GM18870 (cell line): ENCODE measurements around the gene JCAD.
"Not testable (repeated sequence)": the region's sequence is repeated elsewhere in the genome, so short reads cannot be mapped to it uniquely, and the experiment has no call there.

Experiments
- ATAC-seq: cut with Tn5 transposase; IDR thresholded peaks from one replicate; pipeline ENCODE4 v1.9.1; 2021; ENCODE audit warnings: moderate library complexity; ENCODE audit not compliant: unreplicated experiment

Gene JCAD, protein sequence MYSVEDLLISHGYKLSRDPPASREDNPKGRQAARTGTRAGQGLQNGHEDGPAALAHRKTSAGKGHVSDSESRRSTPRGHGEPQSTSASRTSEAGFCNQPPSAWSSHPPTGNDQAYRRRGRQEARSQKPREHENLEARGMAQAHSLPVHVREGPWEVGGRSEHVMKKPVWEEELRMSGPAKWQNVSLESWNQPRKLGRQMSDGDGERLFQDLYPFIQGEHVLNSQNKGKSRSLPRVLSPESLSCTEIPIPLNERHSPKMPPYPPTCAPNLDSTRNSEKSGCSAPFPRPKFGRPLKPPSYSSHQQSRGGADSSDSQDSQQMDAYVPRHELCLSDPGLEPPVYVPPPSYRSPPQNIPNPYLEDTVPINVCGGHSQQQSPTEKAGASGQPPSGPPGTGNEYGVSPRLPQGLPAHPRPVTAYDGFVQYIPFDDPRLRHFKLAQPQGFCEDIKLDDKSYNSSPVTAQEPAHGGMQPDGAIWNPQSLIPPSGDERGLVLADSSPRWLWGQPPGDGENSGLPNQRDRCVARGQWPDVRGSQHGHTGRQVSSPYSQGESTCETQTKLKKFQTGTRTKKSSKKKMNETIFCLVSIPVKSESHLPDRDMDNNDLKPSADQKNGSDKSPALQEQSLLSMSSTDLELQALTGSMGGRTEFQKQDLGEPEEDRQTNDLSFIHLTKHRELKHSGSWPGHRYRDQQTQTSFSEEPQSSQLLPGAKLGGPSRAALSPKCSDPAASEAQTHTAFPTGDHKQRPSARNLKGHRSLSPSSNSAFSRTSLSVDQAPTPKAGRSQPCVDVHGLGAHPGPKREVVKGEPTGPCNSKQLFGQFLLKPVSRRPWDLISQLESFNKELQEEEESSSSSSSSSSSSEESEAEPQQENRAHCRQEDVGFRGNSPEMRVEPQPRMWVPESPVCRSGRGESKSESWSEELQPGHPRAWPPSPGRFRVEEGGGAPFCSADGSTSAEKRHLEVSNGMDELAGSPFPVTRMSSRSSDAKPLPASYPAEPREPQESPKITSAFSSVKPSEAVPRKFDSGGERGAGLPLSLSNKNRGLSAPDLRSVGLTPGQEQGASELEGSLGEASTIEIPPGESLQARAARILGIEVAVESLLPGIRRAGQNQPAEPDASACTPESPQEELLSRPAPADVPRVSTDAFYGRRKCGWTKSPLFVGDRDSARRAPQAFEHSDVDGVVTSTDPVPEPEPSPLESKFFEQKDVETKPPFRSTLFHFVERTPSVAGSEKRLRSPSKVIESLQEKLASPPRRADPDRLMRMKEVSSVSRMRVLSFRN (N-terminal part only)

GRCh38 chr10:30059209-30060107, at the start of gene JCAD:
TSS of gene JCAD (minus strand) at chr10:30059586. CDS start at chr10:30047812, 11,774 bp downstream.
- ATAC-seq: no peak

DNA sequence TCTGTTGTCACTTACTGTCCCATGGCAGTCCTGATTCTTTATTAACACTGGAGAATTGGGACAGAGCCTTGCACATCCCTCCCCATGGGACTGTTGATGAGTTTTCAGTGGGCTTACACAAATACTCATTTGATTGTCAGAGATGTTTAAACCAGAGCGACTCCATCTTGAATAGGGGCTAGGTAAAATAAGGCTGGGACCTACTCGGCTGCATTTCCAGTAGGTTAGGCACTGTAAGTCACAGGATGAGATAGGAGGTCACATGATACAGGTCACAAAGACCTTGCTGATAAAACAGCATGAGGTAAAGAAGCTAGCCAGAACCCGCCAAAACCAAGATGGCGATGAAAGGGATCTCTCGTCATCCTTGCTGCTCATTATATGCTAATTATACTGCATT, 47.6 kb upstream of the JCAD start:
- no peak for ATAC-seq

- no peak for ATAC-seq
These were observed 44.4 kb upstream of the JCAD start for GRCh38 chr10:30103595-30104320.

DNA sequence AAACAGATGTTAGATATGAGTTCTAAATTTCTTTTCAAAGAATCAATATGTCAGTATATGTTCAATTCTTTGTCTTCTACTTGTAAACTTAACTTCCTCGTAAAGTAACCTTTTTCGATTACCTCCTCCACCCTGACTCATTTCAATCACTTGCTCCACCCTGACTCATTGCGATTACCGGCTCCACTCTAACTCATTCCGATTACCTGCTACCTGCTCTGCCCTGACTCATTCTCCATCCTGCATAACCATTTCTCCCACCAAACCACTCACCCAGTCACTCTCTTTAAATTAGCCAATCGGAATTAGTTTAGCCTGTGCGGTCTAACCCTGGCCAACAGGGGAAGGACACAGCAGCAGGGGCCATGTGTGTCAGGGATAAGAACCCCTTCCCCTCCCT, 40.3 kb upstream of the JCAD start:
- ATAC-seq: not testable (repeated sequence)

DNA sequence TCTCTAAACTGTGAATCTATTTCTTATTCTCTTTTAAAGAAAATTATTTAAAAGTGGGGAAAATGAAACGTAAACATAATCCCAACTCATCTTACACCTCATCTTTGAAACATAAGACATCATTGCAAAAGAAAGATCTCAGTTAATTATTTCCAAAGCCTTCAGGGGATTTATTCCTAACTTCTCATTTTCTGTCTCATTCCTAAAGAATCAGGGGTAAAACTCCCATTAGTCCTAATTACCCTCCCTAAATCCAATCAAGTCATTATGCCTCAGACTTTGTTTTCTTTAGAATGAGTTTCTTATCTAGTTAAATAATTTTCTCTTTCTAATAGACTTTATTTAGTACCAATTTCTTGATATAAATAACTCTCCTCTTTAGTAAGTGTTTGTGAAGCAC, 39.7 kb upstream of the JCAD start:
- no peak for ATAC-seq

DNA sequence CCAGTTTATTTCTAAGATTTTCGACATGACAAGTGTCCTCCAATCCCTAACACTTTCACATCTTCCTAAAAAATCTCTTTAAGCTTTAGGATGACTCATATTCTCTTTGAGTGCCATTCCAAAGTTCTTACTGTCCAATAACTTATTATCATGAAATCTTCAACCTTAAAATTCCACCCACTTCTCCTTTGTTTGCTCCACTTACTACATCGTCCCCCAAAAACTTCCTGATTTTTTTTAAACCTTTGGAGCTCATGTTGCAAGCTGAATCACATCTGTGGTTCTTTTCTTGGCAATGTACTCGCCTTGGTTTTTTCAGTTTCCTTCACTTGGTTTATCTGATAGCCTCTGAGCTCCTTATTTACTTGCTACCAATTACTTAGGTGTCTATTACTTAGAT, 39.2 kb upstream of the JCAD start:
- no peak for ATAC-seq

DNA sequence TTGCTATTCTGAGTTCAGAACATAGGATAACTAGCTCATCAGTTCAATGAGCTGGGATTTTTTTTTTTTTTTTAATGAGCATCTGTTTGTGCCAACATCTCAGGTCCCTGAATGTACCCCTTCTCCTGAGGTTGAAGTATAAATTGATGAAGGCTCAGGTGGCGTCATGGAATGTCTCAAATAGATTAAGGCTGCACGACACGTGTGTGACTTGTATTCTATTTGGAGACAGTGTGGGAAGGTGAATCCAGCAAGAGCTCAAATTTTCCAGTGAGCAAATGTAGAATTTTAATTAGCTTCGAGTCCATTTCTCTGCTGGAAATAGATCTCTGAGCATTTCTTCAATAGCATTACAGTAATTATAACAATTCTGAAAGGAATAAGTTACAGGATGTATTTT, 37.2 kb upstream of the JCAD start:
- ATAC-seq: no peak

GRCh38 chr10:30095631-30096422, 36.4 kb upstream of the JCAD start:
- no peak for ATAC-seq

- no peak for ATAC-seq
These were observed 35.2 kb upstream of the JCAD start for GRCh38 chr10:30094601-30095000.

DNA sequence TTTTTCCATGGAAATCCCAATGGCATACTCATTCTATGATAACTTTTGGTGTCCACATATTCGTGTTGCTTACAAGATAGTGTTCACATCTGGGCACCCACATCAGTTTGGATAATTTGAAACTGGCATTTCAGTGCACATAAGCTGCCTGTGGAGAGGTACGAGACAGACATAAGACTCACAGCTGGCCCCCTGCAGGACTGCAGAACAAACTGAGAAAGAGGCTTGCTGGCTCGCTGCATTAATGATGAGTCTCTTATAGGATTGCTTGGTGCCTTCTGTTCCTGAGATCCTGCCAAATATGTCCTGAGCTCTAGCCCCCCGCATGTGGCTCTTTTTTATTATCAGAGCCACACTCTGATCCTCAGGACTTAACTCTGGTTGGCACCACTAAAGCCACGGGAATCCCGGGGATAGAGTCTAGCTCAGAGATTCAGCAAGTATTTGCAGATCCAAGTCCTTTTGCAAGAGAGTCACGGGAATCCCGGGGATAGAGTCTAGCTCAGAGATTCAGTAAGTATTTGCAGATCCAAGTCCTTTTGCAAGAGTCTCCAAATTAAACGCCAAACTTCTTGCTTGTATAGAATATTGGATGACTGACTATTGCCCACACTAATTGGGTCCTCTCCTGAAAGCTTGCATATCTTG, 34.0 kb upstream of the JCAD start:
- no peak for ATAC-seq

DNA sequence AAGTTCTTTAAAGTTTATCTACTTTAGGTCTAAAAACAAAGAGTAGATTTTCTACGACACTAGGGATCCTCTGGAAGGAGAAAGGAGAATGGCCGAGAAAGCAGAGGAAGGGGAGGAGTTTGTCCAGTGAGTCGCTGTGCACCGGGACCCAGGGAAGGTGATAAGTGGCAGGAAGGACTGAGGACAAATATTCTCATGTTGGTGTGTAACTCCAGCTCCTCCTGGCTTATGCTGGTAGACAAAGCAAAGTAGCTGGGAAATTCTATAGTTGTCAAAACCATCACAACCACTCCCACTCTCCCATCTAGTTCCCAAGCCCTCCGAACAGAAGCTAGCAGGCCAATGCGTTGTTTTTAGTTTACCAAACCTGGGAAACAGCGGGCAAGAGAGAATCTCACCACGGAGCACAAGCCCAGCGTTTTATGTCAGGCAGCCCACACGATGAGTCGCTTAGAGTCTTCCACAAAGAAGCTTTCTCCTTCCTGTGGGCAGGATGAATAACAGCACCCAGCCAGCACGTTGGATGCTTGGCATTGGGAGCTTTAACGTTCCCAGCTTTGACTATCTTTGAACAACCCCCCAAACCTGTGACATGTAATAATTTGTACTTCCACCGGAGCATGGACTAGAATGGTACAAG, 32.9 kb upstream of the JCAD start:
- no peak for ATAC-seq

- no peak for ATAC-seq
These were observed 31.8 kb upstream of the JCAD start for GRCh38 chr10:30091136-30091535.

DNA sequence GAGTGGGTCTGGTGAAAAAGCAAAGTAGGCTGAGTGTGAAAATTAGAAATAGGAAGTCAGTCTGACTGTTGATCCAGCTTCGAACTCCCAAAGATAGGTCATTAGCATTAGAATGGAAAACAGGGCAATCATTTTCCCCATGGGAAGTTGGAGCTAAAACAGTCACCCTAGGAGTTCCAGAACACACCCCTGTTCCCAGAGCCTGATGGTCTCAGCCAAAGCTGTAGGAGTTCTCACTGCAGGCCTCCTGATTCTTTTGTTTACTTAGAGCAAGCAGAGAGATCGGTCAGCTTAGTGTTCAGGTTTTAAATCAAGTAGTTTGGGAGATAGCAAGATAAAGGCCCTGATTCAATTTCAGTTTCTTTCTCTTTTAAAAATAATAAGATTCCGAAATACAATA, 28.8 kb upstream of the JCAD start:
- ATAC-seq: no peak

DNA sequence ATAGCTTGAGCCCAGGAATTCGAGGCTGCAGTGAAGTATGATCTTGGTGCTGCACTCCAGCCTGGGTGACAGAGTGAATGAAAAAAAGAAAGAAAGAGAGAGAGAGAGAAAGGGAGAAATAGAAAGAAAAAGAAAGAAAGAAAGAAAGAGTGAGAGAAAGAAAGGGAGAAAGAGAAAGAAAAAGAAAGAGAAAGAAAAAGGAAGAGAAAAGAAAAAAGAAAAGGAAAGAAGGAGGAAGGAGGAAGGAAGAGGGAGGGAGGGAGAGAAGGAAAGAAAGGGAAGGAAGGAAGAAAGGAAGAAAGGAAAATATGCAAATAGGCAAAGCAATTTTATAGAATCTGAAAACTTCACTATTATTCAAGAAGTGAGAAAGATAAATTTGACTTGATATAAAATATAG, 24.5 kb upstream of the JCAD start:
- no peak for ATAC-seq

DNA sequence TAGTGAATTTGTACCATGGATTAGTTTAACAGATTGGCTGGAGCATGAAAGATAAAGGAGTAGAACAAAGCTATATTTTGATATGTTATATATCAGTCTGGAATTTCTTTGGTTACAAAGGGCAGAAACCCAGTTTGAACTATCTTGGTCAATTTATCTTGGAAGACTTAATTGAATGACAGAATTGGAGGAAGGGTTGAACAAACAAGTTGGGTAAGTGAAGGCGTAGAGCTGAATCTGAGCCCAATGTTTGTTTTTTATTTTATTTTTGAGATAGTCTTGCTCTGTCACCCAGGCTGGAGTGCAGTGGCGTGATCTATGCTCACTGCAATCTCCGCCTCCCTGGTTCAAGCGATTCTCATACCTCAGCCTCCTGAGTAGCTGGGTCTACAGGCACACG, 21.8 kb upstream of the JCAD start:
- no peak for ATAC-seq

DNA sequence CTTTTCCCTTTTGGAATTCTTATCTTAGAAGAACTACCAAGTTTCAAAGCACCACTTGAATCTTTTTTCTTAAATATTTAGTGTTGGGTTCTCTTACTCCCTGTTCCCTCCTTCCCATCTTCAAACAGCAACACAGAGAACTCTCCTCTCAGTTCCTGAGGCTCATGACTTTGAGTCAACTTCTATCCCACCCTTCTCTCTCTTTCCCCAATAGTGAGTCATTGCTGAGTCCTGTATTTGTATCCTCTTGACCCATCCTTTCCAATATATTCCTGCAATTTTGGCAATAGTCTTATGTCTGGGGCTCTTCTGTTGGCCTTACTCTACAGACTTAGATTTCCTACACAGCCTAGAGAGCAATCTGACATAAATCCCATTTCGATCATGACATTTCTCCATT, 20.8 kb upstream of the JCAD start:
- ATAC-seq: no peak

DNA sequence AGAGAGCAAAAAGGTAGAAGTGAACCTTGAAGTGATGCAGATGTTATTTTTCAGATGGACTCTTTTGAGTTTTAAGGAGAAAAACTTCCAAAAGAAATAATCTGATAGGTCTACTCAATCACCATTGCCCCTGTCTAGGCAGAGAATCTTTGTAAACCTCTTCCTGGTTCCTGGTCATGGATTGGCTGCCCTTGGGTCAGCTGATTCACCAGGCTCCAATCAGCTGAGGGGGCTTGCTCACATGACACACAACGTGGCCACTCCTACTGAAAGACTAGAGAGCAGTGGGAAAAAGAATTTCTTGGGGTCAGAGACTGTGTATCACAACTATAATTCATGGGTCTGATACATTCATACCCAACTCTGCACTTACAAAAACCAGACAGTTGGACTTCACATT, 20.0 kb upstream of the JCAD start:
- no peak for ATAC-seq

DNA sequence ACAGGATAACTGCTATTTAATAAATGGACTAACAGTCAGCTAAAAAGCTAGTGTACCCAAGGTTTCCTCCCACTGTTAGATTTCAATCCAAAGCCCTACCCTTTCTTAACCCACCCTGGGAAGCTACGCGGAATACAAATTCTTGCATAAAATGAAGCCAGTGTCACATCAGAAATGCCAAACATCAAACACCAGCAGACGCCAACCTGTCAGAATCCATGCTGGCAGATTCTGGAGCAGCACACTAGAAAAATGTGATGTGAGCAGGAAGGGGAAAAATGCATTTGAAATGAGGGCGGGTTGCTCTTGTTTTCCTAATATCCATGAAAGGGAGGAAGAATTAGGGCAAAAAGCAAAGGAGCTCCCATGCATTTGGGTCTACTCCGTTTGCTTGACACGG, 16.1 kb upstream of the JCAD start:
- no peak for ATAC-seq
